Measurements from ENCODE around the gene ZNF33B. TPM values are rescaled to one million over a fixed set of nuclear protein-coding genes. Genes with fewer than 3 reads are reported as not detected.
"Not testable (repeated sequence)": the region's sequence is repeated elsewhere in the genome, so short reads cannot be mapped to it uniquely, and the experiment has no call there.

ZNF33B gene
- 10 to 100 TPM; 11.5 to 38.2 (median 28.8) TPM for total RNA-seq

DNA sequence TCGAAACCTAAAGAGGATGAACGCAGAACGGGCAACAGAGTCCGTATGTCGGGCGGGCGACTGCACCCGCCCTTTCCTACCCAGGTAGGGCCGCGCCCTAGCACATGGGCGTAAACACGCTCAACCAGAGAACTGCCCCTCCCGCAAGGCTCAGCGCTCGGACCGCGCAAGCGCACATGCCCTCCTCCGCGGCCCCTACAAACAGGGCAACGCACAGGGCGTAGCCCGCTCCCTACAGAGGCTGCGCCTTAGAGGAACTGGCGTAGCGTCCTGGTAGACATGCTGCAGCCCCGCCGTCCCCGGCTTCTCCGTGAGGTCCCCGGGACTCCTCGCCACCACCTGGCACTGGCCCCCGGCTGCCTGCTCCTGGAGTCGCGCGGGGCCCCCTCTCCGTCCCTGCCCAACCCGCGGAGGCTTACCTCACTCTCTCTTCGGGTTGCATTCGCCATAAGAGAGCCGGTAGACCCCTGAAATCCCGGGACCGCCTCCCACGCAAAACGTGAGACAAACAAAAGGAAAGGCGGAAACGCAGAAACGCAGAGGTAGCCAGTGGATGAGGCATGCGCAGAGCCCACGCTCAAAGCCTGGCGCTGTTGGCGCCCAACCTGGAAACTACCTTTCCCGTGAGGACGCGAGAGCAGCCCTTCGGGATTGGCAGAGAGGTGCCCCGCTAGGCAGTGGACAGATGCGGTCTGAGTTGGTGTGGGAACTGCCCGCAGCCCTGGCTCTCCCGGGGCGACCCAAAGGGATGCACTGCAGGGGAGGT is at the start of gene ZNF33B:
Gene ZNF33B, minus strand, starts transcription at position 516 of the 766 bp plus-strand sequence. CDS start 1,642 bp downstream, outside the sequence.
- Histone ChIP-seq H3K4me3 (peak within 1 kb of the TSS; percentile 60 to 94 (median 81)), H3K4me1 (replicated peaks in 1 of 2) (peaks cover 0 to 9% of the 10 kb centered on the region in 2 donors), H3K27ac (peak within 1 kb of the TSS; percentile 97 to 98)
- peak; percentile 94 to 97 (median 95) for ATAC-seq (replicated peaks in 6 of 8)
- in situ Hi-C loops (cut with MboI; ENCODE audit: low pct_unique_long_range_greater_than_20kb in 2 of 9, low sequenced_read_pairs in 9 of 9, unreplicated experiment in 9 of 9): no loop called here
- 0 to 4% (median 1%) methylated on average over 4 to 16 of the region's 62 CpGs; no CpG with 5 or more reads in 6 of the 10 experiments for WGBS, 10 experiments

DNA sequence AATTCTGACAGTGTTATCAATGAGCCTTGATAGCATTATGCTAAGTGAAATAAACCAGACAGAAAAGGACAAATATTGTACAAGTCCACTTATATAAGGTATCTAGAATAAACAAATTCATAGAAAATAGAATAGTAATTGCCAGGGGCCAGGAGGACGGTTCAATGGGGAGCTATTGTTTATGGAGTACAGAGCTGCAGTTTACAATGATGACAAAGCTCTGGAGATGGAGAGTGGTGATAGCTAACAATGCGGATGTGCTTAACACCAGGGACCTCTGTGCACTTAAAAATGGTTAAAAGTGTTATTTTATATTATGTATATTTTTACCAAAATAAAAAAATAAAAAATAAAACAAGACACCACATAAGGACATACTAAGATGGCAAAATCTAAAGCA is 46.1 kb upstream of the ZNF33B start:
- no peak overlapping the region for H3K4me3 ChIP-seq
- in situ Hi-C loops (cut with MboI; ENCODE audit: low pct_unique_long_range_greater_than_20kb in 2 of 9, low sequenced_read_pairs in 9 of 9, unreplicated experiment in 9 of 9): no loop called here
- no peak for ATAC-seq (replicated peaks in 6 of 8)
- WGBS, 10 experiments: 27 to 75% (median 41%) methylated on average over 1 to 2 of the region's 2 CpGs; no CpG with 5 or more reads in 1 of the 10 experiments
- no peaks in the 10 kb centered on the region for H3K4me1 ChIP-seq (replicated peaks in 1 of 2)
- no peak overlapping the region for H3K27ac ChIP-seq

DNA sequence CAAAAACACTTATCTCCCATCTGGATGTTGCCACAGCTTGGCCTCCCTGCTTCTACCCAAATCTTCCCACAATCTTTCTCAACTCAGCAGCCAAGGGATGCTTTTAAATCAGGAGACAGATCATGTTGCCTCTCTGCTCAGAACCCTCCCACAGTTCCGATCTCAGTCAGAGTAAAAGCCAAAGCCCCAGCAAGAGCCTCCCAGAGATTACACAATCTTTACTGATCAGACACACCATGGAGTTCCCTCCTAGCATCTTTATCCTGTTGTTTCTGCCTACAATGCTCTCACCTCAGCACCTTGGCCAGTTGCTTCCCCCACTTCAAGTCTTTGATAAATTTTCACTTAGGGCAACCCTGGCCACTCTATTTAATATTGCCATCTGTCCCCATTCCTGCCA is 41.9 kb upstream of the ZNF33B start:
- in situ Hi-C loops (cut with MboI; ENCODE audit: low pct_unique_long_range_greater_than_20kb in 2 of 9, low sequenced_read_pairs in 9 of 9, unreplicated experiment in 9 of 9): no loop called here
- no peak for ATAC-seq (replicated peaks in 6 of 8)
- no peak overlapping the region for H3K4me3 ChIP-seq
- H3K4me1 ChIP-seq (replicated peaks in 1 of 2): no peaks in the 10 kb centered on the region
- no peak overlapping the region for H3K27ac ChIP-seq
- WGBS, 10 experiments: 40 to 100% (median 100%) methylated on average over 1 of the region's 1 CpG; no CpG with 5 or more reads in 5 of the 10 experiments

- WGBS, 10 experiments: 19 to 100% (median 64%) methylated on average over 1 to 19 of the region's 24 CpGs; no CpG with 5 or more reads in 2 of the 10 experiments
- H3K4me1 ChIP-seq (replicated peaks in 1 of 2); in situ Hi-C loops (cut with MboI; ENCODE audit: low pct_unique_long_range_greater_than_20kb in 2 of 9, low sequenced_read_pairs in 9 of 9, unreplicated experiment in 9 of 9); H3K27ac ChIP-seq; H3K4me3 ChIP-seq: not testable (repeated sequence)
- ATAC-seq (replicated peaks in 6 of 8): peak in 1 of 8 experiments; percentile 37
Observed at GRCh38 chr10:42665181-42665979, 27.0 kb upstream of the ZNF33B start.

GRCh38 chr10:42654419-42654818 is 16.0 kb upstream of the ZNF33B start:
- no peak for ATAC-seq (replicated peaks in 6 of 8)
- H3K4me3 ChIP-seq: no peak overlapping the region
- 20 to 100% (median 68%) methylated on average over 1 to 5 of the region's 6 CpGs; no CpG with 5 or more reads in 2 of the 10 experiments for WGBS, 10 experiments
- in situ Hi-C loops (cut with MboI; ENCODE audit: low pct_unique_long_range_greater_than_20kb in 2 of 9, low sequenced_read_pairs in 9 of 9, unreplicated experiment in 9 of 9): no loop called here
- H3K4me1 ChIP-seq (replicated peaks in 1 of 2): no peaks in the 10 kb centered on the region
- H3K27ac ChIP-seq: no peak overlapping the region

DNA sequence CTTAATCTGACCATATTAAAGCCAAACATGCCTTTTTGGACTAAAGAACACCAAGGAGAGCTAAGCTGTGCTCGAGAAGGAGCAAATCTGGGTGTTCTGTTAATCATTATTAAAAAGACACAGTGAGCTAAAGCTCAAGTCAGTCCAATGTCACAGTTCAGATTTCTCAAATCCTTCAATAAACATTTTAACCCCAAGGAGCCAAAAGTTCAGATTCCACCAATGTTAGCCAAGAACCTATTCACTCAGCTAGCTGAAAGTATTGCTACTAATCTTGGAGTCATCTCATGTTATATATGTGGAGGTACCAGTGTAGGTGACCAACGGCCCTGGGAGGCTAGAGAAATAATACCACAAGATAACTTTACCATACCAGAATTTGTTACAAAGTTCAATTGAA is 14.5 kb upstream of the ZNF33B start:
- no peak for ATAC-seq (replicated peaks in 6 of 8)
- H3K27ac ChIP-seq: no peak overlapping the region
- 0 to 80% (median 6%) methylated on average over 1 to 2 of the region's 2 CpGs; no CpG with 5 or more reads in 2 of the 10 experiments for WGBS, 10 experiments
- in situ Hi-C loops (cut with MboI; ENCODE audit: low pct_unique_long_range_greater_than_20kb in 2 of 9, low sequenced_read_pairs in 9 of 9, unreplicated experiment in 9 of 9): no loop called here
- H3K4me1 ChIP-seq (replicated peaks in 1 of 2): no peaks in the 10 kb centered on the region
- no peak overlapping the region for H3K4me3 ChIP-seq

GRCh38 chr10:42650374-42650773 is 12.0 kb upstream of the ZNF33B start:
- WGBS, 10 experiments: 9 to 80% (median 42%) methylated on average over 1 to 4 of the region's 4 CpGs
- in situ Hi-C loops (cut with MboI; ENCODE audit: low pct_unique_long_range_greater_than_20kb in 2 of 9, low sequenced_read_pairs in 9 of 9, unreplicated experiment in 9 of 9): no loop called here
- Histone ChIP-seq H3K4me3 (no peak overlapping the region), H3K4me1 (replicated peaks in 1 of 2) (no peaks in the 10 kb centered on the region), H3K27ac (no peak overlapping the region)
- no peak for ATAC-seq (replicated peaks in 6 of 8)

DNA sequence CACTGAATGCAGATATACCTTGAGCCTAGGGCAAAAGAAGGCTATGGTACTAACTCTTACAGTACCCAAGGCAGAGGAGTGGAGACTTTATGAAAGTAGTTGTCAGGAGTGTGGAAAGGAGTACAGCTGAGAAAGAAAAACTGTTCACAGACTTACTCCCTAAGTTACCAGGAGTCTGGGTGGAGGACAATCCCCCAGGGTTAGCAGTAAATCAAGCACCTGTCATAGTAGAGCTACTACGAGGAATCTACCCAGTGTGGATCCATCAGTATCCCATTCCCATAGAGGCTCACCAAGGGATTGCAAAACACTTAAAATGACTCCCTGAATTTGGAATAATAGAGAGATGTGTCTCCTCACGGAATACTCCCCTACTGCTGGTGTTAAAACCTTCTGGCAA is 10.1 kb upstream of the ZNF33B start:
- H3K4me3 ChIP-seq: no peak overlapping the region
- in situ Hi-C loops (cut with MboI; ENCODE audit: low pct_unique_long_range_greater_than_20kb in 2 of 9, low sequenced_read_pairs in 9 of 9, unreplicated experiment in 9 of 9): no loop called here
- H3K27ac ChIP-seq: no peak overlapping the region
- no peak for ATAC-seq (replicated peaks in 6 of 8)
- 0 to 50% (median 18%) methylated on average over 1 to 2 of the region's 2 CpGs; no CpG with 5 or more reads in 4 of the 10 experiments for WGBS, 10 experiments
- no peaks in the 10 kb centered on the region for H3K4me1 ChIP-seq (replicated peaks in 1 of 2)

- H3K27ac ChIP-seq: no peak overlapping the region
- 11 to 83% (median 60%) methylated on average over 1 to 6 of the region's 11 CpGs for WGBS, 10 experiments
- no peaks in the 10 kb centered on the region for H3K4me1 ChIP-seq (replicated peaks in 1 of 2)
- in situ Hi-C loops (cut with MboI; ENCODE audit: low pct_unique_long_range_greater_than_20kb in 2 of 9, low sequenced_read_pairs in 9 of 9, unreplicated experiment in 9 of 9): no loop called here
- no peak for ATAC-seq (replicated peaks in 6 of 8)
- no peak overlapping the region for H3K4me3 ChIP-seq
Observed at GRCh38 chr10:42646687-42647640, 8.6 kb upstream of the ZNF33B start.

DNA sequence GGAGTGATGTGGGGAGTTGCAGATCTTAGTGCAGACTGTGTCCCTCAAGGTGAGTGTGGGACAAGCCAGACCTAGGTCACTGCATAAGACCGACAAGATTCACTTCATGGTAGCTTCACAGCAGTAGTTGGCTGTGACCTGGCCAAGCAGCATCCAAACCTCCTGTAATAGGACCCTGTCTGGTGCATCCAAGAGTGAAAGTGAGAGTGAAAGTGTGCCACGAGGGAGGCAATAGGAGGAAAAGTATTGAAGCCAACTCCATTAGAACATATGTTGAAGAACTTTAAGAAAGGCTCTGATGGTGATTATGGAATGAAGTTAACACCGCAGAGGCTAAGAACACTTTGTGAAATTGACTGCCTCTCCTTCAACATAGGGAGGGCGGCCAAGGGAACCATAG is 7.8 kb upstream of the ZNF33B start:
- Histone ChIP-seq H3K4me1 (replicated peaks in 1 of 2) (no peaks in the 10 kb centered on the region), H3K4me3 (no peak overlapping the region), H3K27ac (no peak overlapping the region)
- ATAC-seq (replicated peaks in 6 of 8): no peak
- in situ Hi-C loops (cut with MboI; ENCODE audit: low pct_unique_long_range_greater_than_20kb in 2 of 9, low sequenced_read_pairs in 9 of 9, unreplicated experiment in 9 of 9): no loop called here
- 24 to 80% (median 50%) methylated on average over 1 to 4 of the region's 4 CpGs; no CpG with 5 or more reads in 3 of the 10 experiments for WGBS, 10 experiments

DNA sequence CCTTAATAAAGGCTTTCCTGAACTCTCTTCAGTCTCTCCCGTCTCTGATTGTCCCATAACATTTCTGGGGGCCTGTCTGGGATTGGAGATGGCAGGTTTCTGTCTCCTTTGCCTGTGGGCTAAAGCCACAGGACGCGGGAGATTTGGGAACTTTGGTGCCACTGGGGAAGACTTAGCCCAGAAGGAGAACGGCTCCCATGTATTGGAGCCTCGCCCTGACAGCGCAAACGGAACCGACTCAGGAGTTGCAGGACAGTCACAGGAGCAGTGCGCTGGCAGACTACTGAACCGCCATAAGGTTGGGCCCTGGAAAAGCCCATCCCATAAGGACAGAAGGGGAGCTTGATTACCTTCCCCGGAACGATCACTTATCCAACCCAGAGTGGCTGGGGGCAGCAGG is 7.1 kb upstream of the ZNF33B start:
- in situ Hi-C loops (cut with MboI; ENCODE audit: low pct_unique_long_range_greater_than_20kb in 2 of 9, low sequenced_read_pairs in 9 of 9, unreplicated experiment in 9 of 9): no loop called here
- no peak for ATAC-seq (replicated peaks in 6 of 8)
- Histone ChIP-seq H3K27ac (no peak overlapping the region), H3K4me1 (replicated peaks in 1 of 2) (no peaks in the 10 kb centered on the region), H3K4me3 (no peak overlapping the region)
- 18 to 100% (median 79%) methylated on average over 2 to 10 of the region's 12 CpGs; no CpG with 5 or more reads in 2 of the 10 experiments for WGBS, 10 experiments

DNA sequence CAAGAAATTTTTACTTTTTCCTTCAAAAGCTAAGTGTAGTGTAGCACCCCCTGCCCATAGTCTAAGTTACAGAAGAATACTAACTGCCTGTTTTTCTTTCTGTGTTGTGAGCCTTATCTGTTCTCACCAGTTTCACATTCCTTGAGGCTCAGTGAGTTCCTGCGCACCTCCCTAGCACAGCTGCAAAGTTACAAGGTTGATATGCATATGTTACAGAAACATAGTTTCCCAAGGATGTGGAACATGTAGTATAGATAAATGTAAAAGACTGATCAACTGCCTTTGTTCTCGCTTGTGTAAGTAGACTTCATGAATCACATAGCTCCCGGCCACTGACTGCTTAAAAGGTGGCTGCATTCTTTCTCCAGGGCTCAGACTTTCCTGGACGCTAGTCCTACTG is 6.7 kb upstream of the ZNF33B start:
- WGBS, 10 experiments: 0 to 50% (median 35%) methylated on average over 1 to 3 of the region's 4 CpGs; no CpG with 5 or more reads in 3 of the 10 experiments
- no peaks in the 10 kb centered on the region for H3K4me1 ChIP-seq (replicated peaks in 1 of 2)

More for the DNA sequence above, 6.7 kb upstream of the ZNF33B start:
- H3K27ac ChIP-seq: no peak overlapping the region
- ATAC-seq (replicated peaks in 6 of 8): peak in 2 of 8 experiments; percentile 31 to 67
- no peak overlapping the region for H3K4me3 ChIP-seq
- in situ Hi-C loops (cut with MboI; ENCODE audit: low pct_unique_long_range_greater_than_20kb in 2 of 9, low sequenced_read_pairs in 9 of 9, unreplicated experiment in 9 of 9): no loop called here
